H9 (cell line): Measurements from ENCODE around the gene SHB. TPM values are rescaled to one million over a fixed set of nuclear protein-coding genes. Genes with fewer than 3 reads are reported as not detected.

Experiments used
- DNase-seq: peaks from one replicate; pipeline ENCODE4 v3.0.0-alpha.2; 2017
- H2AFZ ChIP-seq: one replicate; pipeline ENCODE4 v1.6.1; 2013; ENCODE audit warnings: mild to moderate bottlenecking, low read length, control low read depth, moderate library complexity
- H2AK5ac ChIP-seq: 2 replicates; pipeline ENCODE4 v1.6.1; 2013; ENCODE audit warnings: low read length, control low read depth, mixed read lengths; ENCODE audit not compliant: insufficient read length
- H2BK120ac ChIP-seq: one replicate; pipeline ENCODE4 v1.6.1; 2013; ENCODE audit warnings: low read depth, mild to moderate bottlenecking, low read length, control low read depth, inconsistent platforms; ENCODE audit not compliant: poor library complexity, severe bottlenecking
- H2BK12ac ChIP-seq: 2 replicates; pipeline ENCODE4 v1.6.1; 2013; ENCODE audit warnings: low read length, control low read depth, mixed read lengths, low read depth; ENCODE audit not compliant: insufficient read length
- H2BK15ac ChIP-seq: 2 replicates; pipeline ENCODE4 v1.6.1; 2013; ENCODE audit warnings: low read depth, low read length, control low read depth
- H2BK20ac ChIP-seq: one replicate; pipeline ENCODE4 v1.6.1; 2013; ENCODE audit warnings: low read depth, mild to moderate bottlenecking, low read length, control low read depth, inconsistent platforms; ENCODE audit not compliant: poor library complexity, severe bottlenecking
- H2BK5ac ChIP-seq: 2 replicates; pipeline ENCODE4 v1.6.1; 2013; ENCODE audit warnings: low read length, control low read depth, mixed read lengths; ENCODE audit not compliant: insufficient read length
- H3K14ac ChIP-seq: 2 replicates; pipeline ENCODE4 v1.6.1; 2013; ENCODE audit warnings: low read length, control low read depth; ENCODE audit not compliant: insufficient read depth
- H3K18ac ChIP-seq: 2 replicates; pipeline ENCODE4 v1.6.1; 2013; ENCODE audit warnings: low read depth, mild to moderate bottlenecking, mixed read lengths, low read length, control low read depth; ENCODE audit not compliant: insufficient read length
- H3K23ac ChIP-seq: 2 replicates; pipeline ENCODE4 v1.6.1; 2013; ENCODE audit warnings: low read length, control low read depth, mixed read lengths, low read depth; ENCODE audit not compliant: insufficient read length
- H3K23me2 ChIP-seq: 2 replicates; pipeline ENCODE4 v1.6.1; 2013; ENCODE audit warnings: low read depth, mild to moderate bottlenecking, mixed read lengths, low read length, control low read depth; ENCODE audit not compliant: insufficient read length, poor library complexity, severe bottlenecking
- H3K27ac ChIP-seq: 2 replicates; pipeline ENCODE4 v1.5.1; 2013; ENCODE audit warnings: low read length, control low read depth, mixed read lengths, low read depth; ENCODE audit not compliant: insufficient read length
- H3K27me3 ChIP-seq: 2 replicates; pipeline ENCODE4 v1.6.1; 2013; ENCODE audit warnings: low read length, control low read depth, inconsistent platforms; ENCODE audit not compliant: insufficient read depth
- H3K4ac ChIP-seq: 2 replicates; pipeline ENCODE4 v1.6.1; 2013; ENCODE audit warnings: low read depth, mild to moderate bottlenecking, control low read depth, inconsistent platforms, low read length, moderate library complexity
- H3K4me1 ChIP-seq: 2 replicates; pipeline ENCODE4 v1.6.1; 2013; ENCODE audit warnings: low read length, control low read depth, inconsistent platforms; ENCODE audit not compliant: insufficient read depth
- H3K4me2 ChIP-seq: 2 replicates; pipeline ENCODE4 v1.6.1; 2013; ENCODE audit warnings: low read length, control low read depth, mixed read lengths; ENCODE audit not compliant: insufficient read length, insufficient read depth
- H3K56ac ChIP-seq: 2 replicates; pipeline ENCODE4 v1.6.1; 2013; ENCODE audit warnings: low read depth, mild to moderate bottlenecking, mixed read lengths, low read length, control low read depth; ENCODE audit not compliant: insufficient read length
- H3K79me1 ChIP-seq: 2 replicates; pipeline ENCODE4 v1.6.1; 2013; ENCODE audit warnings: low read depth, mild to moderate bottlenecking, moderate library complexity, low read length, control low read depth, inconsistent platforms; ENCODE audit not compliant: insufficient read depth, poor library complexity, severe bottlenecking
- H3K79me2 ChIP-seq: 2 replicates; pipeline ENCODE4 v1.6.1; 2013; ENCODE audit warnings: low read length, control low read depth, inconsistent platforms; ENCODE audit not compliant: insufficient read depth
- H3K9ac ChIP-seq: 2 replicates; pipeline ENCODE4 v1.6.1; 2013; ENCODE audit warnings: low read length, control low read depth, mixed read lengths; ENCODE audit not compliant: insufficient read length; ENCODE audit errors: extremely low read depth
- H3K9me3 ChIP-seq: one replicate; pipeline ENCODE4 v1.6.1; 2013; ENCODE audit warnings: low read depth, low read length, inconsistent platforms; ENCODE audit not compliant: control insufficient read depth
- H3T11ph ChIP-seq: one replicate; pipeline ENCODE4 v1.6.1; 2013; ENCODE audit warnings: mild to moderate bottlenecking, low read length, control low read depth, inconsistent platforms
- H4K20me1 ChIP-seq: one replicate; pipeline ENCODE4 v1.6.1; 2013; ENCODE audit not compliant: control insufficient read depth, insufficient read length, insufficient read depth
- H4K5ac ChIP-seq: 2 replicates; pipeline ENCODE4 v1.6.1; 2013; ENCODE audit warnings: low read depth, mild to moderate bottlenecking, mixed read lengths, low read length, control low read depth; ENCODE audit not compliant: insufficient read length
- H4K8ac ChIP-seq: replicated peaks from 2 replicates; pipeline ENCODE4 v1.6.1; 2013; ENCODE audit warnings: low read length, control low read depth, mixed read lengths, low read depth; ENCODE audit not compliant: insufficient read length
- H4K91ac ChIP-seq: 2 replicates; pipeline ENCODE4 v1.6.1; 2013; ENCODE audit warnings: low read depth, mild to moderate bottlenecking, moderate library complexity, mixed read lengths, low read length, control low read depth; ENCODE audit not compliant: insufficient read length
- H3K27ac Mint-ChIP-seq, 3 experiments: 2 replicates in 2 of 3; 3 replicates in 1 of 3; pipeline ENCODE4 v1.8.0; 2020 to 2021; ENCODE audit warnings: mixed read lengths in 3 of 3, mild to moderate bottlenecking in 1 of 3, moderate library complexity in 1 of 3
- H3K27me3 Mint-ChIP-seq: 2 replicates; pipeline ENCODE4 v1.8.0; 2021; ENCODE audit warnings: low read depth, mild to moderate bottlenecking, moderate library complexity, mixed read lengths
- H3K36me3 Mint-ChIP-seq, 3 experiments: 2 replicates in 2 of 3; 3 replicates in 1 of 3; pipeline ENCODE4 v1.8.0; 2020 to 2021; ENCODE audit warnings: low read depth in 3 of 3, mixed read lengths in 3 of 3; ENCODE audit not compliant: insufficient read depth in 1 of 3
- H3K4me1 Mint-ChIP-seq, 2 experiments: 2 replicates each; pipeline ENCODE4 v1.8.0; 2020; ENCODE audit warnings: mixed read lengths in 2 of 2
- H3K4me3 Mint-ChIP-seq, 2 experiments: 2 replicates in 1 of 2; 3 replicates in 1 of 2; pipeline ENCODE4 v1.8.0; 2020 to 2021; ENCODE audit warnings: mild to moderate bottlenecking in 2 of 2, mixed read lengths in 2 of 2, moderate library complexity in 1 of 2
- H3K9me3 Mint-ChIP-seq, 2 experiments: 2 replicates in 1 of 2; 3 replicates in 1 of 2; pipeline ENCODE4 v1.8.0; 2020; ENCODE audit warnings: mild to moderate bottlenecking in 2 of 2, mixed read lengths in 2 of 2, moderate library complexity in 1 of 2
- CTCF ChIP-seq: fragments of 200-600 bp; sonication (generic); conservative IDR thresholded peaks from 3 replicates; pipeline ENCODE4 v1.8.0; 2021; ENCODE audit warnings: antibody characterized with exemption, mild to moderate bottlenecking
- WGBS: extraction: QIAGEN DNeasy Blood & Tissue Kit; methylation state at CpG from one replicate; pipeline ENCODE4 v1.1.7; 2013; ENCODE audit warnings: missing lambda C conversion rate, low lambda C conversion rate, mixed read lengths; ENCODE audit not compliant: insufficient read length; ENCODE audit errors: extremely low coverage; 5-methylcytosine and 5-hydroxymethylcytosine counted together
- total RNA-seq: library from RNA; stranded (reverse); gene quantifications from 2 replicates; pipeline ENCODE4 v1.2.1, GENCODE V29; 2021

The SHB gene
- total RNA-seq, 1 experiment from 2014 or later: 14.6 TPM

- Histone ChIP-seq H2BK120ac (no peak overlapping the region), H3K9me3 (no peaks in the 10 kb centered on the region), H2BK5ac (no peak overlapping the region), H3K79me2 (no peaks in the 10 kb centered on the region), H4K20me1 (no peaks in the 10 kb centered on the region), H3K4me2 (no peak overlapping the region), H3K9ac (no peak overlapping the region), H3K23ac (no peak overlapping the region), H3K18ac (no peak overlapping the region), H3K23me2 (no peaks in the 10 kb centered on the region), H3K79me1 (no peaks in the 10 kb centered on the region), H3K4ac (no peak overlapping the region), H3K4me1 (no peaks in the 10 kb centered on the region), H4K91ac (no peak overlapping the region), H2BK15ac (no peak overlapping the region), H4K5ac (no peak overlapping the region), H3K27me3 (no peaks in the 10 kb centered on the region), H3K14ac (no peak overlapping the region), H4K8ac (no peak overlapping the region), H2AFZ (no peak overlapping the region), H3K27ac (no peak overlapping the region), H2AK5ac (no peak overlapping the region), H2BK12ac (no peak overlapping the region), H3T11ph (no peak overlapping the region), H2BK20ac (no peak overlapping the region), H3K56ac (no peak overlapping the region)
- Mint-ChIP-seq H3K27ac (no peak overlapping the region), H3K4me1 (no peaks in the 10 kb centered on the region), H3K36me3 (no peaks in the 10 kb centered on the region), H3K4me3 (no peak overlapping the region), H3K9me3 (no peaks in the 10 kb centered on the region), H3K27me3 (no peaks in the 10 kb centered on the region)
- TF ChIP-seq CTCF: no peak
- no peak for DNase-seq
- WGBS: no CpG with 5 or more reads among the region's 5 CpGs
Measured at GRCh38 chr9:37870081-37870798, 198.8 kb downstream of the SHB start.

Other genes starting within 250 kb of the SHB start
- 12.4 and 12.9 TPM in 2 replicates for gene SLC25A51, start 165.1 kb downstream of the SHB start, total RNA-seq